ENCODE data around the gene NFATC3. TPM values are rescaled to one million over a fixed set of nuclear protein-coding genes. Genes with fewer than 3 reads are reported as not detected.
"Not testable (repeated sequence)": the region's sequence is repeated elsewhere in the genome, so short reads cannot be mapped to it uniquely, and the experiment has no call there.

Gene NFATC3
- total RNA-seq, 2 experiments from 2014 or later = 166 to 169 TPM

DNA sequence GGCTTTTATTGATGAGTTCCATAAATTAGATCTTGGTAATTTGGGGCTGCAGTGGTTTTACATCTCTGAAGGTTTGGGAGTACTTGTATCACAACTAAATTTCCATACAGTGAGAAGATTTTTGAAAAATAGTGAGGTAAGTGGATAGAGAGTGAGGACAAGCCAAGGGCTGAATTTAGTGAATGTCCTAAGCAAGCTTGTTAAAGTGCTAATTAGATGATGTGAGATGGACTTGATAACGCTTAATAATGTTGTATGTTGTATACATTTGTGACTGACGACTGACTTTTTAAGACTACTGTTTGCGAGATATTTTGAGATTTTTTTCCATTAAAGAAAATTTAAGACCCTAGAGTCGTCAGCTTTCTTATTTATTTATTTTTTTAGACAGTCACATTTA is 3.9 kb downstream of the NFATC3 start:
- peak overlapping the region; percentile 75 for H3K4me3 Mint-ChIP-seq
- H3K36me3 Mint-ChIP-seq (ENCODE audit: low read depth) = peaks cover 24% of the 10 kb centered on the region
- POLR2A ChIA-PET = interaction anchor here (1.2 kb wide), 2 partner anchors 15 to 32 kb away, joined by 3 read pairs; no protein-coding TSS in a partner anchor
- no peak for DNase-seq
- peak overlapping the region; percentile 67 for H3K27ac Mint-ChIP-seq
- CTCF ChIA-PET = interaction anchor here (1.0 to 8.4 kb wide), 3 partner anchors 16 to 139 kb away, joined by 6 to 142 read pairs (median 78); no protein-coding TSS in a partner anchor
- no peaks in the 10 kb centered on the region for H3K27me3 Mint-ChIP-seq (ENCODE audit: low read depth)
- peaks cover 53% of the 10 kb centered on the region for H3K4me1 Mint-ChIP-seq (ENCODE audit: low read depth)
- no peak for ATAC-seq
- H3K9me3 Mint-ChIP-seq (ENCODE audit: insufficient read depth) = no peaks in the 10 kb centered on the region

- H3K27ac Mint-ChIP-seq = peak overlapping the region; percentile 78
- peaks cover 56% of the 10 kb centered on the region for H3K4me1 Mint-ChIP-seq (ENCODE audit: low read depth)
- DNase-seq = no peak
- H3K9me3 Mint-ChIP-seq (ENCODE audit: insufficient read depth) = no peaks in the 10 kb centered on the region
- no peak for ATAC-seq
- no peaks in the 10 kb centered on the region for H3K27me3 Mint-ChIP-seq (ENCODE audit: low read depth)
- H3K4me3 Mint-ChIP-seq = peak overlapping the region; percentile 75
- POLR2A ChIA-PET = interaction anchor here (1.2 kb wide), 1 partner anchor 31 kb away, joined by 3 read pairs; no protein-coding TSS in a partner anchor
- CTCF ChIA-PET = interaction anchor here (8.4 kb wide), 1 partner anchor 18 kb away, joined by 142 read pairs; no protein-coding TSS in a partner anchor
- H3K36me3 Mint-ChIP-seq (ENCODE audit: low read depth) = peaks cover 31% of the 10 kb centered on the region
These were observed 5.0 kb downstream of the NFATC3 start for GRCh38 chr16:68090130-68090529.

- POLR2A ChIA-PET = no interaction called here
- H3K36me3 Mint-ChIP-seq (ENCODE audit: low read depth) = peaks cover 33% of the 10 kb centered on the region
- peak overlapping the region; percentile 75 for H3K4me3 Mint-ChIP-seq
These were observed 5.4 kb downstream of the NFATC3 start for GRCh38 chr16:68090533-68090932.

GRCh38 chr16:68091380-68092261 is 6.5 kb downstream of the NFATC3 start:
- peaks cover 31% of the 10 kb centered on the region for H3K36me3 Mint-ChIP-seq (ENCODE audit: low read depth)
- H3K27ac Mint-ChIP-seq = peak overlapping the region; percentile 80
- no peaks in the 10 kb centered on the region for H3K27me3 Mint-ChIP-seq (ENCODE audit: low read depth)
- H3K9me3 Mint-ChIP-seq (ENCODE audit: insufficient read depth) = no peaks in the 10 kb centered on the region
- DNase-seq (no peak), ATAC-seq (no peak)
- peak overlapping the region; percentile 33 for H3K4me3 Mint-ChIP-seq
- CTCF ChIA-PET = interaction anchor here (1.2 to 4.0 kb wide), 9 partner anchors 11 to 237 kb away, joined by 3 to 41 read pairs (median 6); no protein-coding TSS in a partner anchor
- peaks cover 62% of the 10 kb centered on the region for H3K4me1 Mint-ChIP-seq (ENCODE audit: low read depth)
- POLR2A ChIA-PET = interaction anchor here (0.6 to 1.5 kb wide), 3 partner anchors 16 to 136 kb away, joined by 3 to 4 read pairs (median 3); no protein-coding TSS in a partner anchor

More at GRCh38 chr16:68090533-68090932, 5.4 kb downstream of the NFATC3 start:
- ATAC-seq (no peak), DNase-seq (no peak)
- Mint-ChIP-seq H3K9me3 (ENCODE audit: insufficient read depth) (no peaks in the 10 kb centered on the region), H3K27me3 (ENCODE audit: low read depth) (no peaks in the 10 kb centered on the region), H3K4me1 (ENCODE audit: low read depth) (peaks cover 58% of the 10 kb centered on the region), H3K27ac (peak overlapping the region; percentile 78)
- CTCF ChIA-PET = interaction anchor here (1.3 to 3.2 kb wide), 2 partner anchors 27 to 50 kb away, joined by 4 to 10 read pairs; no protein-coding TSS in a partner anchor

DNA sequence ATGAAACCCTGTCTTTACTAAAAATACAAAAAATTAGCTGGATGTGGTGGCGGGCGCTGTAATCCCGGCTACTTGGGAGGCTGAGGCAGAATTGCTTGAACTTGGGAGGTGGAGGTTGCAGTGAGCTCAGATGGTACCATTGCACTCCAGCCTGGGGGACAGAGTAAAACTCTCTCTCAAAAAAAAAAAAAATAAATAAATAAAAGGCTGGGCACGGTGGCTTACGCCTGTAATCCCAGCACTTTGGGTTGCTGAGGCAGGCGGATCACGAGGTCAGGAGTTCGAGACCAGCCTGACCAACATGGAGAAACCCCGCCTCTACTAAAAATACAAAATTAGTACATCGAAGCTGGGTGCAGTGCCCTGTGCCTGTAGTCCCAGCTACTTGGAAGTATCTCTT is 7.1 kb downstream of the NFATC3 start:
- not testable (repeated sequence) for H3K27me3 Mint-ChIP-seq (ENCODE audit: low read depth); ATAC-seq; DNase-seq; H3K9me3 Mint-ChIP-seq (ENCODE audit: insufficient read depth)
- peaks cover 68% of the 10 kb centered on the region for H3K4me1 Mint-ChIP-seq (ENCODE audit: low read depth)
- ChIA-PET CTCF (interaction anchor here (1.0 to 4.0 kb wide), 14 partner anchors 8 to 276 kb away, joined by 3 to 41 read pairs (median 8); partner anchors contain the start of gene NFATC3), POLR2A (interaction anchor here (0.6 to 1.5 kb wide), 5 partner anchors 9 to 135 kb away, joined by 3 to 4 read pairs (median 3); no protein-coding TSS in a partner anchor)
- H3K36me3 Mint-ChIP-seq (ENCODE audit: low read depth) = peaks cover 29% of the 10 kb centered on the region
- peak overlapping the region; percentile 80 for H3K27ac Mint-ChIP-seq
- peak overlapping the region; percentile 13 for H3K4me3 Mint-ChIP-seq

DNA sequence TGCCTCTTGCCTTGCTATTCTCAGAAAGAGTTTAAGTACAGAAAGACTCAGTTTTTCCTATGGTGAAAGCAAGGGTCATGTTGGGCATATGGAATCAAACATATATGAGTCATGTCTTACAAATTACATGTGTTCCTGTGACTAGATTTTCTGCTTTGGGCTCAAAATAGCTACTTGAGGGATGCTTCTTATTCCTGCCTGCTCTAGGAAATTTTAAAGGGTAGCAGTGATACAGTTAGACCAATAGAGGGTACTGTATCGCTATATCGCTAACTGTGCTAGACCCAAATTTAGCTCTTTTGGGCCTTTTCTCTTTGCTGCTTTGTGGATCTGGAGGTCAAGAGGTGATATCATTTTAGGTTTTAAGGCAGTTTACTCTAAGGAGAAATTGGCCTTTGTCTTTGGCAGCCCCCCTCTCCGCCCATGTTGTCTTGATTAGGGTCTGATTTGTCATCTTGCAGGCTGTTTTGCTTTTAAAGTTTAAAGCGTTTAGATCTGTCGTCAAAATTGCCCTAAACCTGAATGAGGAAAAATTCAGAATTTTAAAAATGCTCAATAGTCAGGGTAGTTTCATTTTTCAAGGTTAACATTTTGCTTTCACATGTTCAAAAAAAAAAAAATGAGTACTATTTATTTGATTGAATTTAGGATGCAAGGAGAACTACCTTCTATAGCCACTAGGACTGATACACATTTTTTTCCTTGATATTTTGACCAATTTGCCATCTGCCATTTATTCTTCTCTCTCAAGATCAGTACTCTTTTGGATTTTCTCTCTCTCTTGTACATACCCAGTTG is 8.8 kb downstream of the NFATC3 start:
- Mint-ChIP-seq H3K4me3 (no peak overlapping the region), H3K4me1 (ENCODE audit: low read depth) (peaks cover 71% of the 10 kb centered on the region), H3K36me3 (ENCODE audit: low read depth) (peaks cover 35% of the 10 kb centered on the region), H3K27me3 (ENCODE audit: low read depth) (no peaks in the 10 kb centered on the region), H3K9me3 (ENCODE audit: insufficient read depth) (no peaks in the 10 kb centered on the region), H3K27ac (peak overlapping the region; percentile 31)
- peak; percentile 67 for ATAC-seq
- ChIA-PET CTCF (interaction anchor here (0.7 to 6.1 kb wide), 34 partner anchors 9 to 235 kb away, joined by 3 to 41 read pairs (median 6); partner anchors contain the start of genes DDX28, DUS2, ESRP2 and NFATC3), POLR2A (interaction anchor here (0.7 kb wide), 1 partner anchor 28 kb away, joined by 3 read pairs; no protein-coding TSS in a partner anchor)
- DNase-seq = no peak

GRCh38 chr16:68094614-68094934 is 9.4 kb downstream of the NFATC3 start:
- Mint-ChIP-seq H3K4me3 (no peak overlapping the region), H3K27me3 (ENCODE audit: low read depth) (no peaks in the 10 kb centered on the region), H3K4me1 (ENCODE audit: low read depth) (peaks cover 65% of the 10 kb centered on the region), H3K36me3 (ENCODE audit: low read depth) (peaks cover 37% of the 10 kb centered on the region), H3K9me3 (ENCODE audit: insufficient read depth) (no peaks in the 10 kb centered on the region), H3K27ac (peak overlapping the region; percentile 31)
- ATAC-seq = no peak
- CTCF ChIA-PET = interaction anchor here (1.3 to 6.1 kb wide), 13 partner anchors 8 to 134 kb away, joined by 4 to 41 read pairs (median 10); no protein-coding TSS in a partner anchor
- DNase-seq = no peak
- POLR2A ChIA-PET = interaction anchor here (0.7 kb wide), 1 partner anchor 29 kb away, joined by 3 read pairs; no protein-coding TSS in a partner anchor

DNA sequence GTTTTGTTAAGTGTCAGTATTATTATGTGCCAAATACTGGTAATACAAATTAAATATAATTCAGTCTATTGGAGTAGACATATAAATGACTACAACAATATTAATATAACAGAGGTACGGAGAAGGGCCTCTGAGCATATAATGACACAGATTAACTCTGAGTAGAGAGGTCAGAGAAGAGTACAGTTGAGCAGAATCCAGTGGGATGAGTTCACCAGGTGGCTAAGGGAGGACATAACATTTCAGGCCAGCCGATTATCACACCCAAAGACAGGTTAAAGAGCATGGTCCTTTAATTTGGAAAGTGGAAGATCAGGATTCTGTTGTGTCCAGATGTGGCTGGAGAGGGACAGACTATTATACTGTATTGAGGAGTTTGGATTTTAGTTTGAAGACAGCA is 11.3 kb downstream of the NFATC3 start:
- ChIA-PET CTCF (interaction anchor here (1.1 to 6.1 kb wide), 2 partner anchors 22 to 70 kb away, joined by 3 to 40 read pairs; no protein-coding TSS in a partner anchor), POLR2A (no interaction called here)
- Mint-ChIP-seq H3K36me3 (ENCODE audit: low read depth) (peaks cover 43% of the 10 kb centered on the region), H3K27ac (no peak overlapping the region), H3K4me3 (no peak overlapping the region), H3K27me3 (ENCODE audit: low read depth) (no peaks in the 10 kb centered on the region), H3K4me1 (ENCODE audit: low read depth) (peaks cover 55% of the 10 kb centered on the region), H3K9me3 (ENCODE audit: insufficient read depth) (no peaks in the 10 kb centered on the region)
- ATAC-seq (no peak), DNase-seq (no peak)

- Mint-ChIP-seq H3K27me3 (ENCODE audit: low read depth) (no peaks in the 10 kb centered on the region), H3K27ac (no peak overlapping the region), H3K9me3 (ENCODE audit: insufficient read depth) (no peaks in the 10 kb centered on the region), H3K36me3 (ENCODE audit: low read depth) (peaks cover 44% of the 10 kb centered on the region), H3K4me1 (ENCODE audit: low read depth) (peaks cover 52% of the 10 kb centered on the region), H3K4me3 (no peak overlapping the region)
- CTCF ChIA-PET = interaction anchor here (1.1 to 6.1 kb wide), 2 partner anchors 21 to 69 kb away, joined by 3 to 40 read pairs; no protein-coding TSS in a partner anchor
- POLR2A ChIA-PET = no interaction called here
- ATAC-seq = no peak
- DNase-seq = no peak
These were observed 11.9 kb downstream of the NFATC3 start for GRCh38 chr16:68097088-68097487.

GRCh38 chr16:68097895-68098294 is 12.7 kb downstream of the NFATC3 start:
- Mint-ChIP-seq H3K27me3 (ENCODE audit: low read depth) (no peaks in the 10 kb centered on the region), H3K27ac (no peak overlapping the region), H3K4me3 (no peak overlapping the region), H3K4me1 (ENCODE audit: low read depth) (peaks cover 54% of the 10 kb centered on the region), H3K36me3 (ENCODE audit: low read depth) (peaks cover 48% of the 10 kb centered on the region), H3K9me3 (ENCODE audit: insufficient read depth) (no peaks in the 10 kb centered on the region)
- ChIA-PET POLR2A (no interaction called here), CTCF (interaction anchor here (1.1 to 6.1 kb wide), 2 partner anchors 21 to 68 kb away, joined by 3 to 40 read pairs; no protein-coding TSS in a partner anchor)
- ATAC-seq = no peak
- no peak for DNase-seq

DNA sequence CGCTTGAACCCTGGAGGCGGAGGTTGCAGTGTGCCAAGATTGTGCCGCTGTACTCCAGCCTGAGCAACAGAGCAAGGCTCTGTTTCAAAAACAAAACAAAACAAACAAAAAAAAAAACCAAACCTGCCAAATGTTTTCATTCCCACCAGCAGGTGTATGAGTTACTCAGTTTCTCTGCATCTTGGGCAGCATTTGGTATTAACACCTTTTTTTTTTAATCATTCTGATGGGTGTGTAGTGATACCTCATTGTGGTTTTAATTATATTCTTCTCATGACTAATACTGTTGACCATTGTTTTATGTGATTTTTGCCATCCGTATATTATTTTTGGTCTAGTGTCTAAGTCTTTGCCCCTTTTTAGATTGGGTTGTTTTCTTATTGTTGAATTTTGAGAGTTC is 15.3 kb downstream of the NFATC3 start:
- no peaks in the 10 kb centered on the region for H3K27me3 Mint-ChIP-seq (ENCODE audit: low read depth)
- no peak overlapping the region for H3K4me3 Mint-ChIP-seq
- H3K4me1 Mint-ChIP-seq (ENCODE audit: low read depth) = peaks cover 55% of the 10 kb centered on the region
- ChIA-PET POLR2A (interaction anchor here (0.8 kb wide), 1 partner anchor 8 kb away, joined by 3 read pairs; no protein-coding TSS in a partner anchor), CTCF (interaction anchor here (4.5 kb wide), 1 partner anchor 7 kb away, joined by 26 read pairs; no protein-coding TSS in a partner anchor)
- ATAC-seq (no peak), DNase-seq (no peak)
- H3K36me3 Mint-ChIP-seq (ENCODE audit: low read depth) = peaks cover 57% of the 10 kb centered on the region
- H3K9me3 Mint-ChIP-seq (ENCODE audit: insufficient read depth) = peaks cover 2% of the 10 kb centered on the region
- no peak overlapping the region for H3K27ac Mint-ChIP-seq

Data from activated CD8-positive, alpha-beta T cell treated with anti-CD3 and anti-CD28 coated beads, Interleukin-2, amount 10 ng/mL, durations not matched to agents 7 days and 5 days (primary cell).